ENCODE measurements around the gene COX4I2.

GRCh38 chr20:31594002-31594557 is 43.6 kb upstream of the COX4I2 start:
- TF ChIP-seq CTCF (IDR thresholded peaks at IDR 0.05; ENCODE audit: poor library complexity, severe bottlenecking) (no peak), EZH2 (IDR thresholded peaks at IDR 0.05; ENCODE audit: borderline replicate concordance, insufficient read depth, low read length, poor library complexity, severe bottlenecking) (no peak), EP300 (conservative IDR thresholded peaks at IDR 0.05; ENCODE audit: poor library complexity, severe bottlenecking) (no peak), POLR2AphosphoS5 (IDR thresholded peaks at IDR 0.05) (no peak), MXI1 (conservative IDR thresholded peaks at IDR 0.05; ENCODE audit: poor library complexity, severe bottlenecking) (no peak), TAF1 (IDR thresholded peaks at IDR 0.05; ENCODE audit: low read depth) (no peak), RAD21 (conservative IDR thresholded peaks at IDR 0.05) (no peak)
- TF ChIP-seq, protein P1, sequence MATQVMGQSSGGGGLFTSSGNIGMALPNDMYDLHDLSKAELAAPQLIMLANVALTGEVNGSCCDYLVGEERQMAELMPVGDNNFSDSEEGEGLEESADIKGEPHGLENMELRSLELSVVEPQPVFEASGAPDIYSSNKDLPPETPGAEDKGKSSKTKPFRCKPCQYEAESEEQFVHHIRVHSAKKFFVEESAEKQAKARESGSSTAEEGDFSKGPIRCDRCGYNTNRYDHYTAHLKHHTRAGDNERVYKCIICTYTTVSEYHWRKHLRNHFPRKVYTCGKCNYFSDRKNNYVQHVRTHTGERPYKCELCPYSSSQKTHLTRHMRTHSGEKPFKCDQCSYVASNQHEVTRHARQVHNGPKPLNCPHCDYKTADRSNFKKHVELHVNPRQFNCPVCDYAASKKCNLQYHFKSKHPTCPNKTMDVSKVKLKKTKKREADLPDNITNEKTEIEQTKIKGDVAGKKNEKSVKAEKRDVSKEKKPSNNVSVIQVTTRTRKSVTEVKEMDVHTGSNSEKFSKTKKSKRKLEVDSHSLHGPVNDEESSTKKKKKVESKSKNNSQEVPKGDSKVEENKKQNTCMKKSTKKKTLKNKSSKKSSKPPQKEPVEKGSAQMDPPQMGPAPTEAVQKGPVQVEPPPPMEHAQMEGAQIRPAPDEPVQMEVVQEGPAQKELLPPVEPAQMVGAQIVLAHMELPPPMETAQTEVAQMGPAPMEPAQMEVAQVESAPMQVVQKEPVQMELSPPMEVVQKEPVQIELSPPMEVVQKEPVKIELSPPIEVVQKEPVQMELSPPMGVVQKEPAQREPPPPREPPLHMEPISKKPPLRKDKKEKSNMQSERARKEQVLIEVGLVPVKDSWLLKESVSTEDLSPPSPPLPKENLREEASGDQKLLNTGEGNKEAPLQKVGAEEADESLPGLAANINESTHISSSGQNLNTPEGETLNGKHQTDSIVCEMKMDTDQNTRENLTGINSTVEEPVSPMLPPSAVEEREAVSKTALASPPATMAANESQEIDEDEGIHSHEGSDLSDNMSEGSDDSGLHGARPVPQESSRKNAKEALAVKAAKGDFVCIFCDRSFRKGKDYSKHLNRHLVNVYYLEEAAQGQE (IDR thresholded peaks at IDR 0.05; ENCODE audit: borderline replicate concordance): no peak

All from neural cell (in vitro differentiated cells).